Testis (tissue), 2 donors: ENCODE measurements around the gene AGBL1.

ENCODE experiments used
- POLR2A ChIP-seq: fragments of 450-650 bp; IDR thresholded peaks from one replicate; pipeline ENCODE4 v1.6.1; 2017; ENCODE audit warnings: antibody characterized with exemption, mild to moderate bottlenecking, moderate library complexity
- TF ChIP-seq, protein P1 (sequence below), 3 experiments: fragments of 450-650 bp in 2 of 3; fragments of 200-600 bp in 1 of 3; sonication (generic) in 1 of 3; IDR thresholded peaks; one replicate each; pipeline ENCODE4 v1.5.1; 2016 to 2019; ENCODE audit warnings: antibody characterized with exemption in 3 of 3, mild to moderate bottlenecking in 2 of 3, moderate library complexity in 1 of 3

DNA sequence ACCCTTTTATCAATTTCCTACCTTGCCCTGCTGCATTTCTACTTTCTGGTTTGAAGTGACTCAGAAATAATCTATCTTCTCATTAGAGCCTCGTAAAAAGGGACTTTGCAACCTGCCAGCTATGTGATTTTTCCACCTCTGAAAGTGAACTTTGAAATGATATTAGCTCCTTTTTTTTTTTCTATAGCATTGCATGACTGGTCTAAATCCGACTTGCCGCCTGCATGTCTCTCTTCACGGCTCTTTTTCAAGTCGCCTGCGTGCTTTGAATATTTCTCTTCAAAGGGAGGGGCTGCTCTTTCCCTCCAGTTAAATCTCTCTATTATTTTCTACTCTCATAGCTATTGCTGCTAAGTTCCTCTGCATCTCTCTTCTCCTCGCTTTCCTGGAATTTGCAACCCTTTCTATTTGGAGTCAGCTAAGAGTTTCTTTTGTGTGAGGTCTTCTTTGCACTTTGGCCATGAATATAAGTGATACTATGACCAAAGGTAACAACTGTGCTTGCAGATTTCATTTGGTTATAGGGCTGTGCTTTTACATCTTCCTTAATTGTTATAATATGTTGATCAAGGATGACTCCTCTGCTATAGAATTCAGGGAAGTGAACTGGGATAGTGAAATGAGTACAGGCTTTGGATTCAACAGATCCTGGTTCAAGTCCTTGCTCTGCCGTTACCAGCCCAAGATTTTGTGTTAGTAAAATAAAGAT lies 541.1 kb downstream of the AGBL1 start:
- no peak for TF ChIP-seq POLR2A
- TF ChIP-seq, protein P1, sequence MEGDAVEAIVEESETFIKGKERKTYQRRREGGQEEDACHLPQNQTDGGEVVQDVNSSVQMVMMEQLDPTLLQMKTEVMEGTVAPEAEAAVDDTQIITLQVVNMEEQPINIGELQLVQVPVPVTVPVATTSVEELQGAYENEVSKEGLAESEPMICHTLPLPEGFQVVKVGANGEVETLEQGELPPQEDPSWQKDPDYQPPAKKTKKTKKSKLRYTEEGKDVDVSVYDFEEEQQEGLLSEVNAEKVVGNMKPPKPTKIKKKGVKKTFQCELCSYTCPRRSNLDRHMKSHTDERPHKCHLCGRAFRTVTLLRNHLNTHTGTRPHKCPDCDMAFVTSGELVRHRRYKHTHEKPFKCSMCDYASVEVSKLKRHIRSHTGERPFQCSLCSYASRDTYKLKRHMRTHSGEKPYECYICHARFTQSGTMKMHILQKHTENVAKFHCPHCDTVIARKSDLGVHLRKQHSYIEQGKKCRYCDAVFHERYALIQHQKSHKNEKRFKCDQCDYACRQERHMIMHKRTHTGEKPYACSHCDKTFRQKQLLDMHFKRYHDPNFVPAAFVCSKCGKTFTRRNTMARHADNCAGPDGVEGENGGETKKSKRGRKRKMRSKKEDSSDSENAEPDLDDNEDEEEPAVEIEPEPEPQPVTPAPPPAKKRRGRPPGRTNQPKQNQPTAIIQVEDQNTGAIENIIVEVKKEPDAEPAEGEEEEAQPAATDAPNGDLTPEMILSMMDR (IDR thresholded peaks at IDR 0.05) = no peak
